ENCODE measurements around the gene KRT13.

The KRT13 gene

DNA sequence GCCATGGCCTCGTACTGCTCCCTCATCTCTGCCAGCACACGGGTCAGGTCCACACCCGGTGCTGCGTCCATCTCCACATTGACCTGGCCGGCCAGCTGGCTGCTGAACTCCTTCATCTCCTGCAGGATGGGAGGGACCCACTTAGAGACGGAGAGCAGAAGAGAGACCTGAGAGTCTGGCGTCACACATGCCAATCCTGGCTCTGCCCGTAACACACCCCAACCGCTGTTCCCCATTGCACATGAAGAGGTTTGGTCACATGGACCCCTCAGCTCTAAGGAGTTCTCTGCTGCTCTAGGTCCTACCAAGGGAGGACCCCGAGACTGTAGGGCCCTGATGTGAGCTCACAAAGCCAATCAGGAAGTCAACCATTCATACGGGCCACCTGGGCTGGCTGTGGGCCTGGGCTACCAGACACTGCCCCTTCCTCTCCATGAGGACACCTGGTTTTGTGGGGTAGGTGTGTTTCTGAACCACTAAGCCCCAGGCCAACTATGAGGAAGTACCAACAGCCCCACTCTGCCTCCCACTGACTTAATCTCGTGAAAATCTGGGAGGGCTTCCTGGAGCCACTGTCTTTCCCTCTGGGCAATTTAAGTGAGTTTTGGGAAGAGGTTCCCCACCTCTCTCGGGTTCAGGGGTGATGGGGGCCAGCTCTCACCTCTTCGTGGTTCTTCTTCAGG lies 10.9 kb upstream of the KRT13 start:
- no peaks in the 10 kb centered on the region for H3K27me3 ChIP-seq (replicated peaks)
- no peak for DNase-seq
- no peak overlapping the region for H3K27ac ChIP-seq
- no peak overlapping the region for H3K4me3 ChIP-seq (ENCODE audit: low read depth, low read length)
- TF ChIP-seq CTCF (IDR thresholded peaks at IDR 0.05; ENCODE audit: low read depth, low read length, missing control alignments), result no peak
- in situ Hi-C loops (cut with HindIII; ENCODE audit: low pct_ligation_motif_present, low sequenced_read_pairs), result no loop called here
- no peaks in the 10 kb centered on the region for H3K36me3 ChIP-seq (replicated peaks)

- H3K27me3 ChIP-seq (replicated peaks), result no peaks in the 10 kb centered on the region
Measured at GRCh38 chr17:41513168-41513547, 7.7 kb upstream of the KRT13 start.

GRCh38 chr17:41512546-41513167 lies 7.2 kb upstream of the KRT13 start:
- no peaks in the 10 kb centered on the region for H3K36me3 ChIP-seq (replicated peaks)
- DNase-seq, result no peak
- no peak overlapping the region for H3K27ac ChIP-seq
- in situ Hi-C loops (cut with HindIII; ENCODE audit: low pct_ligation_motif_present, low sequenced_read_pairs), result no loop called here
- H3K4me3 ChIP-seq (ENCODE audit: low read depth, low read length), result no peak overlapping the region
- no peak for TF ChIP-seq CTCF (IDR thresholded peaks at IDR 0.05; ENCODE audit: low read depth, low read length, missing control alignments)
- H3K27me3 ChIP-seq (replicated peaks), result no peaks in the 10 kb centered on the region

More at GRCh38 chr17:41513168-41513547, 7.7 kb upstream of the KRT13 start:
- DNase-seq, result no peak
- H3K4me3 ChIP-seq (ENCODE audit: low read depth, low read length), result no peak overlapping the region
- H3K27ac ChIP-seq, result no peak overlapping the region
- in situ Hi-C loops (cut with HindIII; ENCODE audit: low pct_ligation_motif_present, low sequenced_read_pairs), result no loop called here
- H3K36me3 ChIP-seq (replicated peaks), result no peaks in the 10 kb centered on the region
- TF ChIP-seq CTCF (IDR thresholded peaks at IDR 0.05; ENCODE audit: low read depth, low read length, missing control alignments), result no peak

- no peaks in the 10 kb centered on the region for H3K27me3 ChIP-seq (replicated peaks)
- no peak for DNase-seq
- H3K27ac ChIP-seq, result no peak overlapping the region
- in situ Hi-C loops (cut with HindIII; ENCODE audit: low pct_ligation_motif_present, low sequenced_read_pairs), result no loop called here
- TF ChIP-seq CTCF (IDR thresholded peaks at IDR 0.05; ENCODE audit: low read depth, low read length, missing control alignments), result no peak
- no peak overlapping the region for H3K4me3 ChIP-seq (ENCODE audit: low read depth, low read length)
- H3K36me3 ChIP-seq (replicated peaks), result no peaks in the 10 kb centered on the region
Measured at GRCh38 chr17:41511716-41512115, 6.3 kb upstream of the KRT13 start.

DNA sequence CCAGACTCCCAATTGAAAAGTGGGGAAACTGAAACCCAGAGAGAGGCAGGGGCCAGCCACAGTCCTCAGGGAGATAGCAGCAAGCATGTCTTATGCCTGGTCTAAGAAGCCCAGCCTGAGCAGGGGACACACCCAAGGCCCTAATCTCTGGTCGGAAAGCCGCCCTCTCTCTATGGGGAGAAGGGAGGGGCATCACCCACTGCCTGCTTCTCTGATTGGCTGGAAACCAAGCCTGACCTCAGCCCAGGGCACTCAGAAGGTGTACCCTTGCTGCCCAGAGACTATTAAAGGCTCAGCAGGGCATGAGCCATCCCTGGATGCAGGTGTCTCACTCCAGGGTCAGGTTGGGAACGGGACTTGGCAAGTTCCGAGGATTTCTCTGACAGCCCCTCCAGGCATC lies 5.7 kb upstream of the KRT13 start:
- no peak for TF ChIP-seq CTCF (IDR thresholded peaks at IDR 0.05; ENCODE audit: low read depth, low read length, missing control alignments)
- Histone ChIP-seq H3K27ac (no peak overlapping the region), H3K4me3 (ENCODE audit: low read depth, low read length) (no peak overlapping the region), H3K27me3 (replicated peaks) (no peaks in the 10 kb centered on the region), H3K36me3 (replicated peaks) (no peaks in the 10 kb centered on the region)
- DNase-seq, result no peak
- in situ Hi-C loops (cut with HindIII; ENCODE audit: low pct_ligation_motif_present, low sequenced_read_pairs), result no loop called here
